GM13977 (cell line): ENCODE data around the gene CMIP.

Experiments
- DNase-seq: peaks from one replicate; pipeline ENCODE4 v3.0.0; 2012; ENCODE audit warnings: low spot score
- in situ Hi-C: fragments of 300-500 bp; cut with MboI; formaldehyde crosslinking; loops from one replicate; pipeline ENCODE4 v1.12.0; 2022; ENCODE audit warnings: low sequenced_read_pairs, low pct_unique_long_range_greater_than_20kb, mixed read lengths, inconsistent platforms; ENCODE audit not compliant: unreplicated experiment
- TF ChIP-seq, protein P1 (sequence below): IDR thresholded peaks from 2 replicates; pipeline ENCODE4 v1.5.1; 2012; ENCODE audit warnings: mild to moderate bottlenecking, control low read depth; ENCODE audit not compliant: insufficient read depth; ENCODE audit errors: extremely low read depth, missing control alignments

Gene CMIP

DNA sequence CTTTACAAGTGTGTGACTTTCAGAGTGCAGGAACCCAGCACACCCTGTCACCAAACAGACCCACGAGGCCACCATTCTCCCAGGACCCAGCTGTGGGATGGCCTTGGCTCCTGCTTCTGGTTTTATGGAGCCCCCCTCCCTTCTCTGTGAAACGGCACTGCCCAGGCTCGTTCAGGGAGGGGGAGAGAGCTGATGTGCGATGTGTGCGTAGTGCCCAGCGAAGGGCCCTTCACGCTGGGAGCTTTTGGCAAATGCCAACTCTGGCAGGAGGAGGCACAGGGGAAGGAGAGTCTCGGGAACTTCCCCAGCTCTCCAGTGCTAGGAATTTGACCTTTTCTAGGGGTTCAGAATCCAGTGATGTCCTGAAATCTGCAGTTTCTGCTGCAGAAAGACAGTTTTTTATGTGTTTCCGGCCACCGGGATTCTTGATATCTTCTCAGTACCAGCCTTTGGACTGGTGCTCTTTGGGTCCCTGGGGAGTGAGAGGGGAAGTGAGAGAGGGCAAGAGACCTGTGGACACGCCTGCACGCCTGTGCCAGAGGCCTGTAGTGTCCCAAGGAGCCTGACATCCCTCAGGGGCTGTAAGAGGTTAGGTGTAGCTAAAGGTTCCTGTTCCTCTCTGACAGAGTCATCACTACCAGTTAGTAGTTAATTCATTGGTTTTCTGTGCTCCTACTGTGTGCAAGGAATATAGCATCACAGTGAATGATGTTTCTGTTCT is 45.1 kb downstream of the CMIP start:
- DNase-seq, result no peak
- in situ Hi-C loops, result no loop called here
- TF ChIP-seq, protein P1, sequence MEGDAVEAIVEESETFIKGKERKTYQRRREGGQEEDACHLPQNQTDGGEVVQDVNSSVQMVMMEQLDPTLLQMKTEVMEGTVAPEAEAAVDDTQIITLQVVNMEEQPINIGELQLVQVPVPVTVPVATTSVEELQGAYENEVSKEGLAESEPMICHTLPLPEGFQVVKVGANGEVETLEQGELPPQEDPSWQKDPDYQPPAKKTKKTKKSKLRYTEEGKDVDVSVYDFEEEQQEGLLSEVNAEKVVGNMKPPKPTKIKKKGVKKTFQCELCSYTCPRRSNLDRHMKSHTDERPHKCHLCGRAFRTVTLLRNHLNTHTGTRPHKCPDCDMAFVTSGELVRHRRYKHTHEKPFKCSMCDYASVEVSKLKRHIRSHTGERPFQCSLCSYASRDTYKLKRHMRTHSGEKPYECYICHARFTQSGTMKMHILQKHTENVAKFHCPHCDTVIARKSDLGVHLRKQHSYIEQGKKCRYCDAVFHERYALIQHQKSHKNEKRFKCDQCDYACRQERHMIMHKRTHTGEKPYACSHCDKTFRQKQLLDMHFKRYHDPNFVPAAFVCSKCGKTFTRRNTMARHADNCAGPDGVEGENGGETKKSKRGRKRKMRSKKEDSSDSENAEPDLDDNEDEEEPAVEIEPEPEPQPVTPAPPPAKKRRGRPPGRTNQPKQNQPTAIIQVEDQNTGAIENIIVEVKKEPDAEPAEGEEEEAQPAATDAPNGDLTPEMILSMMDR, result no peak

DNA sequence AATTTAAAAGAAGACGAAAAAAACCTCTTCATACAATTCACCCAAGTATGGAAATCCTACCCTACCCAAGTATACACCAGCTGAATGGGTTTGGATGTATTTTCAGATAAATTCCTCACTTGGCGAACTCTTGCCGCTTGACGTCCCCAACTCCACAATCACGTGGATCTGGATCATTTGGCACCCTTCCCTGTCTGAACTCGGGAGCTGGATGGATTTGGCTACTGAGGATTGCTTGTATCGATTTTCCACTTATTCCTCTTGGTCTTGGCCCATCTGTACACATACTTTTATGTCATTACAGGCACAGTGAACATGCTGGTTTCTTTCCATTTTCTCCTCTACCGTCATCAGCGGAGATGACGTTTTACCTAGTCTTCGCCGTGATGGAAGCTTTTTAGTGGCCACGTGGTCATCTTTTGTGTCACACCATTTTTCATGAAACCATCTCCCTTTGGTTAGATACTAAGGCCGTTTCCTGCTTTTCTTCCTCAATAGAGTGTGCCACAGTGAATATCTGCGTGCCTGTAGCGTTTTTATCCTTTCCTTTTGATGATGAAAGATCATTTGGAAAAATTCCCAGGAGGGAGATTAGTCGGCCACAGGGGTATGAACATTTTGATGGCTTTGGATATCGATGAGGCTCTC is 47.1 kb downstream of the CMIP start:
- in situ Hi-C loops, result no loop called here
- no peak for DNase-seq
- TF ChIP-seq, protein P1, result no peak

DNA sequence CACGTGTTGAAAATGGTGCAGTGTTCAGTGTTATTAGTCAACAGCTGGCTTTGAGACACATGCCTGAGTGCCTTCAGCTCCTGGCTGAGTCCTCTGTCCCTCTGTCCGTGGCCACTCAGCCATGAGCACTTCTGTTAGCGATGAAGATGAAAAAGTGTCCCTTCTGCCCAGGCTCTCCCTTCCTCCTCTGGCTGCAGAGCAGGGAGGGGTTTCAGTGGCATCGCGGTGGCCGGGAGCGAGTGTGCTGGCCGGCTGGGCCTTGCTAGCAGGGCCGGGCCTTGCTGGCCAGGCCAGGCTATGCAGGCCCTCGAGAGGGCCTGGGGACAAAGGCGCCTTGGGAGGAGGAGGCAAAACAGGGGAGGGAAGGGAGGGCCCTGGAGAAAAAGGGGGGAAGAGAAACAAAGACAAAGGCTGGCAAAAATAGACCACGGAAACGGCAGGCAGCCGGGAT is 47.7 kb downstream of the CMIP start:
- TF ChIP-seq, protein P1, result no peak
- in situ Hi-C loops, result no loop called here
- DNase-seq, result no peak

DNA sequence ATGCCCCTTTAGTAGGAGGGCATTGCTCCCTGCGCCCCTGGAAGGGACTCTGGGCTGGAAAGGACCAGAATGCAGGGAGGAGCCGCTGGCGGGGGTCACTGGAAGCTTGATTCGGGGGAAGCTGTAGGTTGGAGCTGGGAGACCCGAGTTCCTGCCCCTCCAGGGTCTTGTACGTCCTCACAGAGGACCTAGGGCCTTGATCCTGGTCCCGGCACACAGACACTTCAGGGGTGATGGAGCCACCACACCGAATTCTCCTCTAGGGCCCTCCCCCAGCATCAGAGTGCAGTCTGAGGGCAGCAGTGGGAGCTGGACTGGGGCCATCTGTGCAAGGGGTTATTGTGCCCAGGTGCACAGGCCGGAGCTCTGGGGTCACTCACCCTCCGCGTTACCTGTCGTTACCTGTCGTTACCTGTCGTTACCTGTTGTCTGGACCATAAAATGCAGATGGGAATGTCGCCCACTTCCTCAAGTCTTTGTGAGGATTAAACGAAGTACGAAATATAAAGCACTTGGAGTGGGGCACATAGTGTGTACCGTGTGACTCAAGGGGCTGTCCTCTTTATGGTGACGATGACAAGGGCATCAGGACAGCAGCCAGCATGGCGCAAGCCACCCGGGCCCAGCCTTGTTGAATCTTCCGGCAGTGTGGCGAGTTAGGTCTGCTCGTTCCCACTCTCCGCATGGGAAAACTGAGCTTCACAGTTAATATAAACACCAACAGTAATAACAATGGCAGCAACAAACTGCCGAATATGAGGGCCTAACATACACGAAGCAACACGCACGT is 48.6 kb downstream of the CMIP start:
- DNase-seq, result no peak
- in situ Hi-C loops, result no loop called here
- TF ChIP-seq, protein P1, result no peak

DNA sequence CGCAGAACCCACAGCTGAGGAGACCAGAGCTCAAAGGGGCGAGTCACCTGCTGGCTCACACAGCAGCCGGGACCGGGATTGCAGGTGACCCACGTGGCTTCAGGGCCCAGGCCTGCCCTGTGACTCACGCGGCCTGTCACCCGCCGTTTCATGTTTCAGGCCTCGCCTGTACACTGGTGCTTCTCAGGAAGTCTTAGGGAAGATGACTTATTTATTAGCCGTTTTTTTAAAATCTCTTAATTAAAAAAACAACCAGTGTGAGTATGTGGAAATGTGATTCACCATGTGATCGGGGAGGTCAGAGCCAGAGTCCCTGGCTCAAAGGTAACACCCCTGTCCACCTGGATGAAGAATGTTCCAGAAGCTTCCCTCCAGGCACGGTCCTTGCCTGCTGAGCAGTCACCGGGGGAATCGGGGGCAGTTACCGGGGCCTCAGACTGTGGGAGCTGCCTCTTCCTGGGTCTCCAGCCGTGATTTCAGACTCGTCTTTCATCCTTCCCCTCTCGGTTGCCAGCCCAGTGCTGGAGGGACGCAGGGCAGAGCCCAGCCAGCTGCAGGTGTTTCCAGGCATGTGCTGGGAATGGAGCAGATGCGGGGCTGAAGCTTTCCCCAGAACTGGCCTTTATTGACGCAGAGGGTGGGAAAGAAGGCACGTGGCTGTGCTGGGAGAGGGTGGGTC is 49.3 kb downstream of the CMIP start:
- in situ Hi-C loops, result no loop called here
- TF ChIP-seq, protein P1, result no peak
- no peak for DNase-seq

DNA sequence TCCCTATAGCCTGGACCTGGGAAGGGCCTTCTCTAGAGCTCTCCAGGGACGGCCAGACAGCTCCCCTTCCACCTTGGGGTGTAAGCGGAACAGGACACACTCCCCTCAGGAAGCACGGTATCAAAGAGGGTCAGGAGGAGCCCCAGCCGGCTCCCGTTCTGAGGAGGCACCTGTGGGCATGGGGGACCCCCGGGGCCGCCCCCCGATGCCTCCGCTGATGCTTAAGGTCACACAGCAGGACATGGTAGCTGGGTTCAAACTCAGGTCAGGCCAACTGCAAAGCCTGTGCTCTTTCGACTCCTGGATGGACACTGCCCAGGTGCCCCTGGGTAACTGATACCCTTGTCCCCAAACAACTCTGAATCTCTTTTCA is 49.8 kb downstream of the CMIP start:
- in situ Hi-C loops, result no loop called here
- DNase-seq, result no peak
- TF ChIP-seq, protein P1, result no peak
